HCT116 (cell line): Measurements from ENCODE around the gene PRRT1.

Experiments
- CBX3 ChIP-seq: IDR thresholded peaks from 2 replicates; pipeline ENCODE4 v1.6.1; 2012; ENCODE audit warnings: low read depth
- CEBPB ChIP-seq: IDR thresholded peaks from 2 replicates; pipeline ENCODE4 v1.6.1; 2012; ENCODE audit warnings: low read depth
- EZH2 ChIP-seq: fragments of 200-600 bp; sonication (generic); IDR thresholded peaks from 2 replicates; pipeline ENCODE4 v1.6.1; 2017; ENCODE audit warnings: antibody characterized with exemption, mixed run types
- FOSL1 ChIP-seq: IDR thresholded peaks from 2 replicates; pipeline ENCODE4 v1.6.1; 2012; ENCODE audit warnings: low read depth
- JUND ChIP-seq: IDR thresholded peaks from 2 replicates; pipeline ENCODE4 v1.6.1; 2012
- POLR2A ChIP-seq: IDR thresholded peaks from 2 replicates; pipeline ENCODE4 v1.7.0; 2011; ENCODE audit warnings: borderline replicate concordance; ENCODE audit not compliant: insufficient read depth, insufficient read length; ENCODE audit errors: extremely low read depth
- POLR2AphosphoS5 ChIP-seq: IDR thresholded peaks from 2 replicates; pipeline ENCODE4 v1.6.1; 2011; ENCODE audit warnings: mild to moderate bottlenecking, low read depth, low read length, moderate library complexity
- RAD21 ChIP-seq: IDR thresholded peaks from 2 replicates; pipeline ENCODE4 v1.6.1; 2012; ENCODE audit warnings: low read depth, mild to moderate bottlenecking
- SIN3A ChIP-seq: IDR thresholded peaks from 2 replicates; pipeline ENCODE4 v1.6.1; 2012; ENCODE audit warnings: low read depth
- ZFX ChIP-seq: fragments of 450-650 bp; IDR thresholded peaks from 2 replicates; pipeline ENCODE4 v1.6.1; 2017
- TF ChIP-seq, protein P1 (sequence below), 3 experiments: fragments of 200-600 bp in 1 of 3; sonication (generic) in 1 of 3; IDR thresholded peaks in 2 of 3; conservative IDR thresholded peaks in 1 of 3; 2 replicates each; pipeline ENCODE4 v1.5.1; 2012 to 2017; ENCODE audit warnings: low read depth in 2 of 3, low read length in 2 of 3, antibody characterized with exemption in 1 of 3, borderline replicate concordance in 1 of 3, control low read depth in 1 of 3, mild to moderate bottlenecking in 1 of 3, mixed read lengths in 1 of 3, mixed run types in 1 of 3, moderate library complexity in 1 of 3; ENCODE audit not compliant: insufficient read depth in 1 of 3
- TF ChIP-seq, protein P2 (sequence below): IDR thresholded peaks from 2 replicates; pipeline ENCODE4 v1.6.1; 2011; ENCODE audit warnings: mild to moderate bottlenecking, low read length, moderate library complexity; ENCODE audit not compliant: insufficient replicate concordance; ENCODE audit errors: extremely low read depth
- TF ChIP-seq, protein P3 (sequence below): IDR thresholded peaks from 2 replicates; pipeline ENCODE4 v1.6.1; 2012; ENCODE audit warnings: low read depth
- TF ChIP-seq, protein P4 (sequence below): IDR thresholded peaks from 2 replicates; pipeline ENCODE4 v1.6.1; 2012

DNA sequence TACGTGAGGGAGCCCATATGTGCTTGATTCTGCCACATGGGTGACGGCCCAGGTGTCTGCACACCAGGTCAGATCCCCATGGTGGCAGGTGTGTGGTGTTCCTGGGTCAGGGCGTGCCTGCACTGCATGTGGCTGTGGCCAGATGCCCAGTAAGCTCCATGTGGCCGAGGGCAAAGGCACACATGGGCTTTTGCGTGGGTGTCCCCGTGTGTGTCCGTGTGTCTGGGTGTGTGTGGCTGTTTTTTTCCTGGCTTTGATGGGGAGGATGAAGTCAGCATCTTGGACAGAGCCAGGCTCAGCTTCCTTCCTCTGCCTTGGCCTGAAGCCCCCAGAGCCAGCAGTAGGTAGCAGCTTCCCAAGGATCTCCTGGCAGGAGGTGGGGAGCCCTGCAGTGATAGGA is 41.1 kb downstream of the PRRT1 start:
- no peak for TF ChIP-seq JUND
- no peak for TF ChIP-seq POLR2A
- TF ChIP-seq, protein P1, sequence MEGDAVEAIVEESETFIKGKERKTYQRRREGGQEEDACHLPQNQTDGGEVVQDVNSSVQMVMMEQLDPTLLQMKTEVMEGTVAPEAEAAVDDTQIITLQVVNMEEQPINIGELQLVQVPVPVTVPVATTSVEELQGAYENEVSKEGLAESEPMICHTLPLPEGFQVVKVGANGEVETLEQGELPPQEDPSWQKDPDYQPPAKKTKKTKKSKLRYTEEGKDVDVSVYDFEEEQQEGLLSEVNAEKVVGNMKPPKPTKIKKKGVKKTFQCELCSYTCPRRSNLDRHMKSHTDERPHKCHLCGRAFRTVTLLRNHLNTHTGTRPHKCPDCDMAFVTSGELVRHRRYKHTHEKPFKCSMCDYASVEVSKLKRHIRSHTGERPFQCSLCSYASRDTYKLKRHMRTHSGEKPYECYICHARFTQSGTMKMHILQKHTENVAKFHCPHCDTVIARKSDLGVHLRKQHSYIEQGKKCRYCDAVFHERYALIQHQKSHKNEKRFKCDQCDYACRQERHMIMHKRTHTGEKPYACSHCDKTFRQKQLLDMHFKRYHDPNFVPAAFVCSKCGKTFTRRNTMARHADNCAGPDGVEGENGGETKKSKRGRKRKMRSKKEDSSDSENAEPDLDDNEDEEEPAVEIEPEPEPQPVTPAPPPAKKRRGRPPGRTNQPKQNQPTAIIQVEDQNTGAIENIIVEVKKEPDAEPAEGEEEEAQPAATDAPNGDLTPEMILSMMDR (IDR thresholded peaks at IDR 0.05 in 2 of 3, conservative IDR thresholded peaks at IDR 0.05 in 1 of 3; ENCODE audit: borderline replicate concordance in 1 of 3, insufficient read depth in 1 of 3, low read depth in 2 of 3, low read length in 2 of 3), result no peak
- TF ChIP-seq SIN3A, result no peak
- TF ChIP-seq EZH2, result no peak
- TF ChIP-seq, protein P2, sequence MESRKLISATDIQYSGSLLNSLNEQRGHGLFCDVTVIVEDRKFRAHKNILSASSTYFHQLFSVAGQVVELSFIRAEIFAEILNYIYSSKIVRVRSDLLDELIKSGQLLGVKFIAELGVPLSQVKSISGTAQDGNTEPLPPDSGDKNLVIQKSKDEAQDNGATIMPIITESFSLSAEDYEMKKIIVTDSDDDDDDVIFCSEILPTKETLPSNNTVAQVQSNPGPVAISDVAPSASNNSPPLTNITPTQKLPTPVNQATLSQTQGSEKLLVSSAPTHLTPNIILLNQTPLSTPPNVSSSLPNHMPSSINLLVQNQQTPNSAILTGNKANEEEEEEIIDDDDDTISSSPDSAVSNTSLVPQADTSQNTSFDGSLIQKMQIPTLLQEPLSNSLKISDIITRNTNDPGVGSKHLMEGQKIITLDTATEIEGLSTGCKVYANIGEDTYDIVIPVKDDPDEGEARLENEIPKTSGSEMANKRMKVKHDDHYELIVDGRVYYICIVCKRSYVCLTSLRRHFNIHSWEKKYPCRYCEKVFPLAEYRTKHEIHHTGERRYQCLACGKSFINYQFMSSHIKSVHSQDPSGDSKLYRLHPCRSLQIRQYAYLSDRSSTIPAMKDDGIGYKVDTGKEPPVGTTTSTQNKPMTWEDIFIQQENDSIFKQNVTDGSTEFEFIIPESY, result no peak
- no peak for TF ChIP-seq CBX3
- TF ChIP-seq, protein P3, sequence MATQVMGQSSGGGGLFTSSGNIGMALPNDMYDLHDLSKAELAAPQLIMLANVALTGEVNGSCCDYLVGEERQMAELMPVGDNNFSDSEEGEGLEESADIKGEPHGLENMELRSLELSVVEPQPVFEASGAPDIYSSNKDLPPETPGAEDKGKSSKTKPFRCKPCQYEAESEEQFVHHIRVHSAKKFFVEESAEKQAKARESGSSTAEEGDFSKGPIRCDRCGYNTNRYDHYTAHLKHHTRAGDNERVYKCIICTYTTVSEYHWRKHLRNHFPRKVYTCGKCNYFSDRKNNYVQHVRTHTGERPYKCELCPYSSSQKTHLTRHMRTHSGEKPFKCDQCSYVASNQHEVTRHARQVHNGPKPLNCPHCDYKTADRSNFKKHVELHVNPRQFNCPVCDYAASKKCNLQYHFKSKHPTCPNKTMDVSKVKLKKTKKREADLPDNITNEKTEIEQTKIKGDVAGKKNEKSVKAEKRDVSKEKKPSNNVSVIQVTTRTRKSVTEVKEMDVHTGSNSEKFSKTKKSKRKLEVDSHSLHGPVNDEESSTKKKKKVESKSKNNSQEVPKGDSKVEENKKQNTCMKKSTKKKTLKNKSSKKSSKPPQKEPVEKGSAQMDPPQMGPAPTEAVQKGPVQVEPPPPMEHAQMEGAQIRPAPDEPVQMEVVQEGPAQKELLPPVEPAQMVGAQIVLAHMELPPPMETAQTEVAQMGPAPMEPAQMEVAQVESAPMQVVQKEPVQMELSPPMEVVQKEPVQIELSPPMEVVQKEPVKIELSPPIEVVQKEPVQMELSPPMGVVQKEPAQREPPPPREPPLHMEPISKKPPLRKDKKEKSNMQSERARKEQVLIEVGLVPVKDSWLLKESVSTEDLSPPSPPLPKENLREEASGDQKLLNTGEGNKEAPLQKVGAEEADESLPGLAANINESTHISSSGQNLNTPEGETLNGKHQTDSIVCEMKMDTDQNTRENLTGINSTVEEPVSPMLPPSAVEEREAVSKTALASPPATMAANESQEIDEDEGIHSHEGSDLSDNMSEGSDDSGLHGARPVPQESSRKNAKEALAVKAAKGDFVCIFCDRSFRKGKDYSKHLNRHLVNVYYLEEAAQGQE, result no peak
- no peak for TF ChIP-seq RAD21
- TF ChIP-seq CEBPB, result no peak
- TF ChIP-seq ZFX, result no peak
- TF ChIP-seq, protein P4, sequence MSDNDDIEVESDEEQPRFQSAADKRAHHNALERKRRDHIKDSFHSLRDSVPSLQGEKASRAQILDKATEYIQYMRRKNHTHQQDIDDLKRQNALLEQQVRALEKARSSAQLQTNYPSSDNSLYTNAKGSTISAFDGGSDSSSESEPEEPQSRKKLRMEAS, result no peak
- no peak for TF ChIP-seq FOSL1
- peak; percentile 30; the same call in 1 of the 2 replicates for TF ChIP-seq POLR2AphosphoS5
